ENCODE results near the gene ZP2.

Gene ZP2

DNA sequence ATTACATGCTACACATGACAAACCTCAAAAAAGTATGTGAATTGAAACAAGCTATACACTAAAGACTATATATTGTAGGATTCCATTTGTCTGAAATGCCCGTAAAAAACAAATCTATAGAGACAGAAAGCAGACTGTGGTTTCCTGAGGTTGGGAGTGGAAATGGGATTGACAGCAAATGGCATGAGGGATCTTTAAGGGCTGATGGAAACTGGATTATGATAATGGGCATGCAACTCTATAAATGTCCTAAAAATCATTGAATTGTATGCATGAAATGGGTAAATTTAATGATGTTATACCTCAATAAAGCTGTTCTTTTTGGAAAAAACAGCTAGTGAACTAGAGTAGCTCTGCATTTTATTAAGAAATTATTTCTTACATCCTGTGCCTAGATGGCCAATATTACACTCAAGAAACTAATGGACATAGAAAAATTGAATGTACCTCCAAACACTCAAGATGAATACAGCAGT is 21.7 kb upstream of the ZP2 start:
- H3K4me1 ChIP-seq (ENCODE audit: insufficient read depth, low read length, poor library complexity, severe bottlenecking), result no peaks in the 10 kb centered on the region
- no peak overlapping the region for H3K4me2 ChIP-seq (ENCODE audit: low read depth, low read length, poor library complexity, severe bottlenecking)
- H3K9me2 ChIP-seq (replicated peaks; ENCODE audit: low read depth, low read length), result no peaks in the 10 kb centered on the region
- TF ChIP-seq EZH2phosphoT487 (IDR thresholded peaks at IDR 0.05; ENCODE audit: borderline replicate concordance), result no peak
- TF ChIP-seq CTCF (conservative IDR thresholded peaks at IDR 0.05; ENCODE audit: low read length), result no peak
- no peak overlapping the region for H2AFZ ChIP-seq (ENCODE audit: low read length)
- H4K20me1 ChIP-seq (ENCODE audit: insufficient read depth, low read length, poor library complexity, severe bottlenecking), result no peaks in the 10 kb centered on the region
- H3F3A ChIP-seq (ENCODE audit: low read depth), result no peaks in the 10 kb centered on the region
- no peaks in the 10 kb centered on the region for H3K36me3 ChIP-seq (ENCODE audit: insufficient read depth, low read length)
- H3K9ac ChIP-seq (ENCODE audit: low read depth, low read length, poor library complexity, severe bottlenecking), result no peak overlapping the region
- no peak overlapping the region for H3K4me3 ChIP-seq (ENCODE audit: low read length, poor library complexity, severe bottlenecking)
- peaks cover 3% of the 10 kb centered on the region for H3K27me3 ChIP-seq (ENCODE audit: insufficient read depth, low read length, poor library complexity, severe bottlenecking)
- H3K79me2 ChIP-seq (ENCODE audit: insufficient read depth, low read length), result no peaks in the 10 kb centered on the region
- no peaks in the 10 kb centered on the region for H3K9me3 ChIP-seq (ENCODE audit: insufficient read depth, low read depth, low read length)

- no peak for TF ChIP-seq CTCF (conservative IDR thresholded peaks at IDR 0.05; ENCODE audit: low read length)
- no peak for TF ChIP-seq EZH2phosphoT487 (IDR thresholded peaks at IDR 0.05; ENCODE audit: borderline replicate concordance)
- Histone ChIP-seq H3K9me3 (ENCODE audit: insufficient read depth, low read depth, low read length) (no peaks in the 10 kb centered on the region), H3K36me3 (ENCODE audit: insufficient read depth, low read length) (no peaks in the 10 kb centered on the region)
These were observed 17.0 kb upstream of the ZP2 start for GRCh38 chr16:21228361-21228872.

DNA sequence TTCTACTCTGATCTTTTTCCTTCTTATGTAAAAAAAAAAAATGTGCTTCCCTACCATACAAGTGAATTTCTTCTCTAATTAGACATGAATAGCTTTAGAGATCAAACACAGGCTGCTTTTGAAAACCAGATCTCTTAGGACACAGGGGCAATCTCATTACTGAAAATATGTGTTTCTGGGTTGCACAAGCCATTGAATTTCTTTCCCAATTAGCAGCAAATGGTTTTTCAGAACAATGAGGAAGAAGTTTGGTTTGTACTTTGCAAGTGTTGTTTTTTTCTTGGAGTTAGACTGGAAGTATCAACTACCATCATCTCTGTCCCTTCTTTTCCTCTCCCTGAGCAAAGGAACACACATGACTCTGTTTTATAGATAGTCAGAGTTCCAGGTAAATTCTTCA is 16.5 kb upstream of the ZP2 start:
- no peak overlapping the region for H3K4me2 ChIP-seq (ENCODE audit: low read depth, low read length, poor library complexity, severe bottlenecking)
- no peaks in the 10 kb centered on the region for H3F3A ChIP-seq (ENCODE audit: low read depth)
- no peak for TF ChIP-seq CTCF (conservative IDR thresholded peaks at IDR 0.05; ENCODE audit: low read length)
- no peak for TF ChIP-seq EZH2phosphoT487 (IDR thresholded peaks at IDR 0.05; ENCODE audit: borderline replicate concordance)
- H3K27me3 ChIP-seq (ENCODE audit: insufficient read depth, low read length, poor library complexity, severe bottlenecking), result peaks cover 7% of the 10 kb centered on the region
- no peak overlapping the region for H3K9ac ChIP-seq (ENCODE audit: low read depth, low read length, poor library complexity, severe bottlenecking)
- no peaks in the 10 kb centered on the region for H3K9me2 ChIP-seq (replicated peaks; ENCODE audit: low read depth, low read length)
- no peaks in the 10 kb centered on the region for H4K20me1 ChIP-seq (ENCODE audit: insufficient read depth, low read length, poor library complexity, severe bottlenecking)
- no peaks in the 10 kb centered on the region for H3K4me1 ChIP-seq (ENCODE audit: insufficient read depth, low read length, poor library complexity, severe bottlenecking)
- H3K4me3 ChIP-seq (ENCODE audit: low read length, poor library complexity, severe bottlenecking), result no peak overlapping the region
- H3K9me3 ChIP-seq (ENCODE audit: insufficient read depth, low read depth, low read length), result no peaks in the 10 kb centered on the region
- H2AFZ ChIP-seq (ENCODE audit: low read length), result no peak overlapping the region
- no peaks in the 10 kb centered on the region for H3K36me3 ChIP-seq (ENCODE audit: insufficient read depth, low read length)
- no peaks in the 10 kb centered on the region for H3K79me2 ChIP-seq (ENCODE audit: insufficient read depth, low read length)

More at GRCh38 chr16:21228361-21228872, 17.0 kb upstream of the ZP2 start:
- Histone ChIP-seq H4K20me1 (ENCODE audit: insufficient read depth, low read length, poor library complexity, severe bottlenecking) (no peaks in the 10 kb centered on the region), H3F3A (ENCODE audit: low read depth) (no peaks in the 10 kb centered on the region), H3K9ac (ENCODE audit: low read depth, low read length, poor library complexity, severe bottlenecking) (no peak overlapping the region), H3K9me2 (replicated peaks; ENCODE audit: low read depth, low read length) (no peaks in the 10 kb centered on the region), H3K79me2 (ENCODE audit: insufficient read depth, low read length) (no peaks in the 10 kb centered on the region), H3K4me3 (ENCODE audit: low read length, poor library complexity, severe bottlenecking) (no peak overlapping the region), H3K4me2 (ENCODE audit: low read depth, low read length, poor library complexity, severe bottlenecking) (no peak overlapping the region), H2AFZ (ENCODE audit: low read length) (no peak overlapping the region), H3K27me3 (ENCODE audit: insufficient read depth, low read length, poor library complexity, severe bottlenecking) (peaks cover 7% of the 10 kb centered on the region), H3K4me1 (ENCODE audit: insufficient read depth, low read length, poor library complexity, severe bottlenecking) (no peaks in the 10 kb centered on the region)
